Kidney capillary endothelial cell (primary cell): ENCODE data around the gene RPL7L1.
"Not testable (repeated sequence)": the region's sequence is repeated elsewhere in the genome, so short reads cannot be mapped to it uniquely, and the experiment has no call there.

ENCODE experiments used
- DNase-seq: peaks from one replicate; pipeline ENCODE4 v3.0.0-alpha.2; 2018; ENCODE audit warnings: low spot score

The RPL7L1 gene

DNA sequence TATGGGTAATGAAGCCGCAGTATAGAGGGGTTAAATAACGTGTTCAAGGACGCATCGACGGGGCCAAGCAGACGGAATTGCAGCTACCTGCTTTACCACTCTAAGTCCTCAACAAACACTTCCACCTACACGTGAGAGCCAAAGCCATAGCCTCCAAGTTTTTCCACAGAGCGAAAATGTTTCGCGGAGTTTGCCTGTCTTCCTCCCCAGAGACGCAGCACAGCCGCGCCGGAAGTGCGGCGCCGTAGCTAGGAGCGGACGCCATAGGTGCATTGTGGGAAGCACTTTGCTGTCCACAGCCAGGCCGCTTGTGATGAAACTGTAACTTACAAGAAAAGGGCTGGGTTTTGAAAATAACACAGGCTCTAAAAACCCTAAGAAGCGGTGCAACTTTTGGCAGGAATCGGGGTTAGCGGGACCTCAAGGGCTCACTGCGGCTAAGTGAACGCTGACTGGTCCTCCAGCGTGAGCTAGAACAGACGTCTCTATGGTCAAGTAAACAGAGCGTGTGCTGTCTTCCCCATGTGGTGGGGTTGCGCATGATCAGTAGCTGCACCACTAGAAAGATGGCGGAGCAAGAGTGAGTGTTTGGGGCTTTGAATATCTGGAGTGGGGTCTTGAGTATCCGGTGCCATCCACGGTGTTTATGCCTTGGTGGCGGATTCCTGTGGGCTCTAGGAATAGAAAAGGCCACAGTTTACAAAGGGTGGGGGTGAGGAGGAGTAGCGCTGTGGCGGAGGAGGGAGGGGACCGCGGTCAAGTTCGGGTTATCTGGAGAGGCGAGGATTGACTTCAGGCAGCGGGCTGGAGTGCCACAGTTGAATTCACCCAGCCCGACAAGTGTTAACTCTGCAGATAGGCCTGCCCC lies at the start of gene RPL7L1:
Gene RPL7L1, plus strand, starts transcription at position 245 of the 868 bp plus-strand sequence. Its CDS starts 295 bp downstream, at position 540.
- peak; percentile 90 for DNase-seq

DNA sequence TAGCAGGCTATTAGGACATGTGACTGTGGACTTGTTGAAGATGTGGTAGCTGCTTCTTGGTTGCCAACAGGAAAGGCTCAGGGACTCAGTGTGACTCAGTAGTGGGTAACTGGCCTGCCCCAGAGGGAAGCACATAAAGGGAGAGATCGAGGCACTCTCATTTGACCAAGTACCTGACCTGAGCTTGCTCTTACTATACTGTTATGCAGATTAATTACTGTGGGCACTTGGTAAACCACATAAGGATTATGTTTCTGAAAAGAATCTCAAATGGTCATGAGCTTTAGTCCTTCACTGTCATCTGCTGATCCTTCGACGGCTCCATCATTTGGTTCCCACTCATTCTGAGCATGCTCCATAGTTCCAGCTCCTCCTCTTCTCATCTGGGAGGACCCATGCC lies 48.2 kb upstream of the RPL7L1 start:
- DNase-seq = no peak

GRCh38 chr6:42834056-42834455 lies 45.4 kb upstream of the RPL7L1 start:
- DNase-seq = no peak

DNA sequence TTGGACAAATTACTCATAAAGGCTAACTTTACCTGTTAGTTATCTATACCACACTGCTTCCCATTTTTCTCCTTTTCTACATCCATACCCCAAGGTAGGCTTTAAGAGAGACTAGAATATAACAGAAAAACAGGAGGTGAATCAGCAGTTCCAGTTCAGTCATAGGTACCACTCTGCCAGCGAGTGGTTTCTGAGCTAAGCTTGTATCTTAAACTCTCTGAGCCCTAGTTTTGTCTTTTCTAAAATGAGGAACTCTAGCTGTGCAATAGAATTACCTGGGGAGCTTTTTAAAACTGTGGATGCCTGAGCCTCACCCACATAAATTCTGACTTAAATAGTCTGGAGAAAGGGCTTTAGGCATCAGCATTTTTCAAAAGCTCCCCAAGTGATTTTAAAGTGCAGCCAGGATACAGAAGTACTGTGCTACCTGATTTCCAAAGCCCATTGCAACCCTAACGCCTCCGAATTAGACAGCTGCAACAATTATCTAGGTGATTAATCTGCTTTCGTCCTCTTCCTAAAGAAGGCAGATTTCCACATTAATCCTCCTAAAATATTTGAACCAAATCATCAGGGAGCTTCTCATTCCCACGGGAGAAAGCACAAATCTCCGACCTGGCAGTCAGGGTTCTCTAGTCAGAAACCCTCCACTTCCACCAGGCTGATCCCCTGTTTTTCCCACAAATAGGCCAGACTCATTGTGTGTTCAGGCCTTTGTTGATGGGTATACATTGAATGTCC lies 37.4 kb upstream of the RPL7L1 start:
- DNase-seq = no peak

GRCh38 chr6:42845327-42845694 lies 34.1 kb upstream of the RPL7L1 start:
- no peak for DNase-seq

DNA sequence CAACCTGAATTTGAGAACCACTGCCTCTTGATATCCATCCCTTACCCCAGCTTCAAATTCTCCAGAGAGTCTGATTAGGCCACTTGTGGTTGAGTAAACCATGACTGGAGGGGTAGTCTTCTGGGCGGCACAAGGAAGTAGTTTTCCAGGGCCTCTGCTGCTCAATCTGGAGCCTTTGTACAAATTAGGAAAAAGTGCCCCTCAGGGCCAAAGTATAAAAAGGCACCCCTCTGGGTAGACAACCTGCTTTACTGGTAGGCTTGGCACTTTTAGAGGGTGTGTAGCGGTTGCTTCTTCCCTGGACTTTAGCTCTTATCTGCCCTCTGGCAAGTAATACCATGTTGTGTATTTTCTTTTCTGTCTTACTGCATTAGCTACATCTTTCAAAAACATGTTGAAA lies 32.9 kb upstream of the RPL7L1 start:
- DNase-seq = no peak

DNA sequence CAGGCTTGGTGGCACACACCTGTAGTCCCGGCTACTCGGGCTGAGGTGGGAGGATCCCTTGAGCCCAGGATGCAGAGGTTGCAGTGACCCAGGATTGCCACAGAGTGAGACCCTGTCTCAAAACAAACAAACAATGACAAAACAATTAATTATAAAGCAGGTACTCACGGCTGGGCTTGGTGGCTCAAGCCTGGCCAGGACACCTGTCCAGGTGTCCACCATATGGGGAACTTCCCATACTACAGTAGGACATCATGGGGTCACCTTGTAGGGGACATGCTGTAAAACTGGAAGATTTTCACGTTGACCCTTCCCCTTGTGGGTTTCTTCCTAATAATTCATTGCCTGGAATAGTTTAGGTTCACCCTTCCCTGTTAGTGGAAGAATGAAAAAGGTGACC lies 30.7 kb upstream of the RPL7L1 start:
- no peak for DNase-seq

- no peak for DNase-seq
Observed at GRCh38 chr6:42851599-42851998, 27.8 kb upstream of the RPL7L1 start.

DNA sequence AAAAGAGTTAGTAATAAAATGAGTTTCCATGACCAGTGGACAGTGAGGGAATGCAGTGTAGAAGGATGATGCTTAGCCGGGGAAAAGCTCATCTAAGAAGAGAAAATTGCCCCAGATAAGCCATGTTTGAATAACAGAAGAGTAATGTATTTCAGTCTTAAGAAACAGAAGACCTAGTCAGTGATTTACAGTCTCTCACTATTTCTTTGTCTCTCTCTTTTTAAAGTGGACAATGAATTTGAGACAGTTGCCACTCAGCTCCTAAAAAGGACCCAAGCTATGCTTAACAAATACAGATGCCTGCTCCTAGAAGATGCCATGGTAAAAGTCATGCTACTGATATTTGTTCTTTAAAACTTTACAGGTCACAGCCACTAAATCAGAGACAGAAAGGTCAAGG lies 19.4 kb upstream of the RPL7L1 start:
- no peak for DNase-seq

DNA sequence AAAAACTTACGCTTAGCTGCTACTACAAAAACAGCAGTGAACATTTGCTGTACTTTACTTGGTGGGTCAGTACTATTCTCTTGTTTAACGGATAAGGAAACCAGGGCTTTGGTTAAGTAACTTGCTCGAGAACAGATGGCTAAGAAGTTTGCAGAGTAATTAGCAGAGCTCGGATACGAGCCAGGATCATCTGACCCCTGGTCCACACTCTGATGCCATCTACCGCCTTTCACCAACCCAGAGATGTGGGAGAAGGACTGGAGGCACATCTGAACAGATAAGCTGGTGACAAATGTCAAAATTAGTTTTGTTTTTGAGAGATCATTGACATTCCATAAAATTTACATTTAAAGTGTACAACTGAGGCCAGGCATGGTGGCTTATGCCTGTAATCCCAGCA lies 18.9 kb upstream of the RPL7L1 start:
- no peak for DNase-seq

DNA sequence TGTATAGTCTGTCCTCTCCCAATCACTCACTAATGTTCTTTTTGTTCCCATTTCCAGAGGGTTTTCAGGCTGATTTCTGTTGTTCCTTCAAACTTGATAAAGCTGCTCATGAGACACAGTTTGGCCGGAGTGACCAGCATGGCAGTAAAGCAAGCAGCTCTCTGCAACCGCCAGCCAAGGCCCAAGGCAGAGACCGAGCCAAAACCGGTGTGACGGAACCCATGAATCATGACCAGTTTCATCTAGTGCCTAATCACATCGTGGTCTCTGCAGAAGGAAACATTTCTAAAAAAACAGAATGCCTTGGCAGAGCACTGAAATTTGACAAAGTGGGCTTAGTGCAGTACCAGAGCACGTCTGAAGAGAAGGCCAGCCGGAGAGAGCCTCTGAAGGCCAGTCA lies 14.8 kb upstream of the RPL7L1 start:
- DNase-seq = no peak

- no peak for DNase-seq
Observed at GRCh38 chr6:42870145-42870936, 9.1 kb upstream of the RPL7L1 start.

DNA sequence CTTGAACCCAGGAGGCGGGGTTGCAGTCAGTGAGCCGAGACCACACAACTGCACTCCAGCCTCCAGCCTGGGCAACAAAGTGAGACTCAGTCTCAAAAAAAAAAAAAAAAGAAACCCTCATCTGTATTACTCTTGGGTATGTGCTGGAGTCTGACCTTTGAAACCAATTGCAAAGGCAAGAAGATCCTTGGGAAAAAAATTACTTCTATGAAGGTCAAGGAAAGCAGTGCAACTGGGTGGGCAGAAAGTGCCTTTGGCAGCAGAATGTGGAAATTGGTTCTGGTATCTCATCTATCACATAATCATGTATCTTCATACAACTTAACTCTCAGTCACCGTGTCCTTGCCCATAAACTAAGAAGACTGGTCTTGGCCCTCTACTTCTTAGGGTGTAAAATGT lies 7.7 kb upstream of the RPL7L1 start:
- DNase-seq = no peak

- DNase-seq = no peak
Observed at GRCh38 chr6:42873313-42873712, 6.1 kb upstream of the RPL7L1 start.

DNA sequence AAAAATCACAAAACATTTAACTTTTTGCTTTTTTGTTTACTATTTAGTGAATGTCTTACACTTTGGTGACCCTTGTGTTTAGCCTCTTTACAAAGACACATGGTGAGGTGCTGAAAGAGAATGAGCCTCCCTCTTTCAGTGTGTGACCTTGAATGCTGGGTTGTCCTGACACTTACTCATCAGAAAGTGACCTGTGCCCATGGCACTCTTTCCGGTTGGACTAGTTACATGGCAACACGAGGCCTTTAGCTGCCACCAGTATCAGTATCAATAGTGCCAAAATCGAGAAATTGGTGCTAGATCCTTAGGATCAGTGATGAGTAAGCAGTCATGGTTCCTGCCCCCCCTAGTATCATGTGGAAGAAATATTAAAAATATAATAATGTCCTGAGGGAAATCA lies 1.7 kb upstream of the RPL7L1 start:
- DNase-seq = no peak

GRCh38 chr6:42880240-42880817 lies 913 bp downstream of the RPL7L1 start:
- DNase-seq = not testable (repeated sequence)

GRCh38 chr6:42880871-42881270 lies 1.5 kb downstream of the RPL7L1 start:
- DNase-seq = not testable (repeated sequence)

GRCh38 chr6:42885702-42886101 lies 6.3 kb downstream of the RPL7L1 start:
- no peak for DNase-seq

- not testable (repeated sequence) for DNase-seq
Observed at GRCh38 chr6:42888201-42888600, 8.8 kb downstream of the RPL7L1 start.

DNA sequence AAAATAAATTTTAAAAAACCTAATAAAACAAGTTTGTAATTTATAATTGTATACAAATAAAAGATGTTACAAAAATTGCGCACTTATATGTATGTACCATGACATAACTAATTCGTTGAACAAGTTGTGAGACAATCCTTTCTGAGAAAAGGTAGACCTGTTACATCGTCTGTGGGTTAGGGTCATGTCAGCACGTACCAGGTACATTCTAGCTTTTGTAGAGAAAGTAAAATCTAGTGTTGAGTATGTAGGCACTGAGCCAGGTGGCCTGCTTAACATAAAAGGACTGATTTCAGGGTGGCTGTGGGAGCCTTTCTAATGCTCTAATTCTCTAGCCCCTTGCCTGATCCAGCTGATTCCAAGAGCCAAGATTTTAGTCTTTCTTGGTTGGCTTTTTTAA lies 10.4 kb downstream of the RPL7L1 start:
- no peak for DNase-seq

DNA sequence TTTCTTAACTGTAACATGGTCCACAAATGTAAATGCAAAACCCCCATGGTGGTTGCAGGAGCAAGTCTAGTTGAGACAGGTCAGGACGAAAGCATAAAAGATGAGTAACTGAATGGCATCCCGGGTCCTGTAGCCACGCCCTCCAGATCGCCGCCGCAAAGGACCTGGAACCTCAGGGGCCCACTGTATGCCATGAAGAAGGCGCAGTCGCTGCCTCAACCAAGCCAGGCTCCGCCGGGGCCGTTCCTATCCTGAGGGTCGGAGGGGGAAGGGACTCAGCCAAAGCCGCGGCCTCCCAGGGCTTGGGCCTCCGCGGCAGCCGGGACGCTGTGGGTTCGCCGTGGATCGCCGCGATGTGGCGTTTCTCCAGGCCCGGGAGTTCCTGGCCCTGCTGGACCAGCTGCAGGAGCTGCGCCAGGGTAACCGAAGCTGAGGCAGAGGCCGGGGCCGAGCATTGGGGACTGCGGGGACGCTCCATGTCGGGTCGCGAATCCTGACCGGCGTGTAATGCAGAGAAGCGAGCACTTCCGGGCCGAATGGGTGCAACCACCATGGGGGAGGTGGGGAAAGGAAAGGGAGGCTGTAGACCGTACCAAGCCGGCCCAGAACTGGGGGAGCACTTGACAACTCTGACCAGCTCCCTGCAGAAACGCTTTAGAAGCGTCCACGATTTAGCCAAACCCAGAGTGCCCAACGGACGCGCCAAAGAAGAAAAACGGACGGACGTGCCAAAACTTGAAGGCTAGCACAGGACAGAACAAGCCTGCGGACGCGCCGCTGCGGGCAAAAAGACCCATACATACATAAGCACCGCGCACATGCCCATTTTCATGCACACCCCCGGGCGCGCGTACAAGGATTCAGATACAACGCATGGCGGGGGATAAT lies 11.1 kb downstream of the RPL7L1 start:
- DNase-seq = peak; percentile 95
